GM21390 (cell line): ENCODE data around the gene TEC.

Experiments used
- ATAC-seq: cut with Tn5 transposase; IDR thresholded peaks from one replicate; pipeline ENCODE4 v1.9.1; 2021; ENCODE audit not compliant: unreplicated experiment

Gene TEC

DNA sequence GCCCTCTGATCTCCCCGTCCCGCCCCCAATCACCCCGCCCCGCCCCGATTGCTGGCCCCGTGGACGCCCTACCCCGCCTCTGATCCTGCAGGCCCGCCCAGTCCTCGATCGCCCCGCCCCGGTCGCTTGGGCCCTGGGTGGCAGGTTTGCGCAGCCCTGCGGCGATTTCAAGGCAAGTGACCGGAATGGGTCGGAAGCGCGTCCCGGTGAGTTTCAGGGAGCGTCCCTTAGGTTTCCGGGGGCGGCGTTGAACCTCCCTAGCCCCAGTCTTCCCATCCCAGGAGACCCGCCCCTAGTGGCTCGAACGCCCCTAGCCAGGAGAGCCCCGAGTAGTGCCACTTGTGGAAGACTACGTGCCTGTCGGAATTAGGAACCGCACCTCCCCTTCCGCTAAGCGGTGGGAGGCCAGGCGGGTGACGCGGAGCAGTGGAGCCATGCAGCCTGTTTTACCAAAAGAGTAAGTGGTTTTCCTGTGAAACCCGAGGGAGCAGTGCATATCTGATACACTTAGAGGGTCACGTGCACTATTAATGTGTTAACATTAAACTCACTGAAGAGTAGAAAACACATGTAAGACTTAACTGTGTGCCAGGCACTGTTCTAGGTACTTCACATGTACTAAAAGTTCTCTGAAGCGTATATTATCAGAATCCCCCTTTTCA lies 354 bp upstream of the TEC start:
- ATAC-seq, result peak; percentile 80

- ATAC-seq, result no peak
Measured at GRCh38 chr4:48267574-48267973, 2.1 kb downstream of the TEC start.

- ATAC-seq, result no peak
Measured at GRCh38 chr4:48266781-48267180, 2.9 kb downstream of the TEC start.

- ATAC-seq, result no peak
Measured at GRCh38 chr4:48262926-48263325, 6.7 kb downstream of the TEC start.

DNA sequence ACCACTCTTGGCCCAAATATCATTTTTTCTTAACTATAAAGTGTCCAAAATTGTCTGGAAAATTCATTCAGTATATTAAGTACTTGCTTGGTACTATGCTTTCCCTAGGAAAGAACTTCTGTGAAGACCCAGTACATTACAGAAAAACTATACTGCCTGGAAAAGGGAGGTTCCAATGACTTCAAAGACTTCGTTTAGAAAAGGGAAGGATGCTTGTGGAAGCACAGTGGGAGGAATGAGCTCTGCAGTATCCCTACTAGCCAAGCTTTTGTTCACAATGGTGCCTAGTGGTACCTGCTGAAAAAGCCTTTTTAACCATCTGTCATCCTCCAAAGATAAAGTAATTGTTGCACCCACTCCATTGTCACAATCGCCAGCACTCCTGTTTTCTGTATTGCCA lies 7.2 kb downstream of the TEC start:
- no peak for ATAC-seq

- ATAC-seq, result peak; percentile 47
Measured at GRCh38 chr4:48261281-48261680, 8.4 kb downstream of the TEC start.

DNA sequence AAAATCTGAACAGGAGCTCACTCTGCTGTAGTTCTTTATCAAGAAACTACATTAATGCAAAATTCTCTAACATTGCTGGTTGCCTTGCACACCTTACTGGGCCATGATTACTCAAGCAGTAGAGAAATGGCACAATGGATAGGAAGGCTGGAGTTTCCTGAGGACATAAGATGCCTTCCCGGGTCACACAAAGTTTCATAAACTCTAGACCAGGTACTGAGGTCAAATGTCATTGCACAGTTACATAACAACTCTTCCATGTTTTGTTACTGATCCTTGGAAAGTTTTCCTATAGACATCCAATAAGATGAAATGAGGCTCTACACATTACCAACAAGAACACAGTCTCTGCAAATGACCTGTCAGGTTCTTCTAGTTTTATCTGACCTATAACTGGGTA lies 9.9 kb downstream of the TEC start:
- no peak for ATAC-seq

- ATAC-seq, result no peak
Measured at GRCh38 chr4:48258845-48259397, 10.7 kb downstream of the TEC start.

DNA sequence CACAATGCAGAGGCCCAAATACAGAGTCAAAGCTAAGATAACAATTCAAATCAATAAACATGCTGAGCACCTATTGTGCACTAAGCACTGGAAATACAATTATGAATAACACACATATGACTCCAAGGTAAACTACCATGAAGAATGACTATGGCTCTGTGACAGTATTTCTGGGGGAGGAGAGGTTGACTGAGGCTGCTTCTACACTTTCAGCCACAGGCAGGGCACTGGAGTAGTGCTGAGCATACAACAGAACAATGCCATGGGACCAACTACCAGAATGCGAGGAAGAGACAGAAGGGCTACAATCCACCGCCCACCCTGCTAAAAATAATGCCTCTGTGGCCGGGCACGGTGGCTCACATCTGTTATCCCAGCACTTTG lies 13.7 kb downstream of the TEC start:
- no peak for ATAC-seq

- ATAC-seq, result no peak
Measured at GRCh38 chr4:48255072-48255958, 14.3 kb downstream of the TEC start.

- no peak for ATAC-seq
Measured at GRCh38 chr4:48254381-48255071, 15.1 kb downstream of the TEC start.

GRCh38 chr4:48252313-48252712 lies 17.3 kb downstream of the TEC start:
- ATAC-seq, result no peak

DNA sequence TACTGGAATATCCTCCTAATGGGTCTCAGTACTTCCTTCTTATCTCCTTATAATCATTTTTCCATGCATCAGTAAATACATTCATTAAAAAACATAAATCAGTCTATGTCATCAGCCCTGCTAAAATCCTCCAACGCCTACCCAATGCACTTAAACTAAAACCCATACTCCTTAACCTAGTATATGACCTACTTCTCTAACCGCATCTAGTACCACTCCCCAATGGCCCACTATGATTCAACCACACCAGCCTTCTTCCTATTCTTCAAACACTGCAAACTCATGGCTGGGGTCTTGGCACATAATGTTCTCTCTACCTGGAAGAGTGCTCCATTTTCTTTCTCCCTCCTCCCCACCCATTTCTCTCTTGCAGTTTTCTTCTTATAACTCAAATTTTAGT lies 18.7 kb downstream of the TEC start:
- no peak for ATAC-seq

GRCh38 chr4:48250343-48250742 lies 19.3 kb downstream of the TEC start:
- ATAC-seq, result no peak

GRCh38 chr4:48249378-48249777 lies 20.3 kb downstream of the TEC start:
- ATAC-seq, result no peak

DNA sequence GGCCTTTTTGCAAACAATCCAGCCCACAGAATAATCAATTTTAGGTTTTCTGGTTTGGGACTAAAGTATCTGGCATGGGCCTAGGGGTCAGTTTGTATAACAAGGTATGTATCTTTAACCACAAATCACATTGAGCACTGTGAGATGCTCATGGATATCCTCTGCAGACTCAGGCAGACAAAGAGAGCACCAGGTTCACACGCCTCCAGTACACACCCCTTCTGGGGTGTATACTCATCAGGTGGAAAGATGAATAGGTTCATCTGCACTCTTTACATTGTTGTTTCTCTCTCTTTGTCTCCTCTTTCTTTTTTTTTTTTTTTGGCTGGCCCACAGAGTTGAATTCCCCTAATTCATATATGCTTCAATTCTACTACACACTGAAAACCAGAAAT lies 21.1 kb downstream of the TEC start:
- no peak for ATAC-seq

GRCh38 chr4:48247878-48248558 lies 21.6 kb downstream of the TEC start:
- peak; percentile 46 for ATAC-seq

DNA sequence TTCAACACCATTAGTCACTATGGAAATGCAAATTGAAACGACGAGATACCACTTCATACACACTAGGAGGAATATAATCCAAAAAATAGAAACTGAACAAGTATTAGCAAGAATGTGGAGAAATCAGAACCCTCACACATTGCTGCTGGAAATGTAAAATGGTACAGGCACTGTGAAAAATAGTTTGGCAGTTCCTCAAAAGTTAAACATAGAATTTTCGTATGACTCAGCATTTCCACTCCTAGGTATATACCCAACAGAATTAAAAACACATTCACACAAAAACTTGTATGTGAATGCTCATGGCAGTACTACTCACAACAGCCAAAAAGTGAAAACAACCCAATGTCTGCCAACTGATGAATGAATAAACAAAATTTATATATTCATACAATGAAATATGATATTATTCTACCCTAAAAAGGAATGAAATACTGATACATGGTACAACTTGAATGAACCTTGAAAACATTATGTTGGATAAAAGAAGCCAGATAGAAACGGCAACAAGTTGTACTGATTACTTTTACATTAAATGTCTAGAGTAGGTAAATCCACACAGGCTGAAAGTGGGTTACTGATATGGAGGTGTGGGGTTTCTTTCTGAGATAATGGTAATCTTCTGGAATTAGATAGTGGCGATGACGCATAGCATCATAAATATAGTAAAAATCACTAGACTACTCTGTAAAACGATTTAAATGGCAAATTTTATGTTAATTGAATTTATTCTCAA lies 22.3 kb downstream of the TEC start:
- ATAC-seq, result peak; percentile 54

GRCh38 chr4:48244665-48245064 lies 25.0 kb downstream of the TEC start:
- ATAC-seq, result no peak

DNA sequence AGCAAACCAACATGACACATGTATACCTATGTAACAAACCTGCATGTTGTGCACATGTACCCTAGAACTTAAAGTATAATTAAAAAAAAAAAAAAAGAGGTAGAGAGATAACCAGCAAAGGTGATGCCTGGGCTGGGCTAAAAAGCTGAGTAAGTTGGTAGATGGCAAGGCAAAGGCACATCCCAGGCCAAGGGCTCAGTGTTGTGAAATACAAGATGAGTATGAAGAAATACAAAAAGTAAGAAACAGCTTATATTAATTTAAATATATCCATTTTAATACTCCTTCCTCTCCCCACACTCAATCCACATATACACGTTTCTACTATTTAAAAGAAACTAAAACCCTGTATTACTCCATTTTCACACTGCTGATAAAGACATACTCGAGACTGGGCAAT lies 25.8 kb downstream of the TEC start:
- ATAC-seq, result no peak
